ENCODE data around the gene SGO2. TPM values are rescaled to one million over a fixed set of nuclear protein-coding genes. Genes with fewer than 3 reads are reported as not detected.

SGO2 gene
- total and polyA plus RNA-seq, 9 of the 15 experiments (the other 6 are each of a cell fraction or from before 2014, with no cell fraction given): 14.5 to 25.9 (median 16.6) TPM

- no TSS peak for BruUV-seq (replicated peaks)
- no peak for DNase-seq (ENCODE audit: extremely low read depth in 1 of 4, low spot score in 3 of 4)
- CTCF ChIA-PET (ENCODE audit: low intra/inter-chr PET ratio): no interaction called here
These were observed 73.2 kb downstream of the SGO2 start for GRCh38 chr2:200599206-200599605.

More at GRCh38 chr2:200599206-200599605, 73.2 kb downstream of the SGO2 start:
- intact Hi-C loops (cut with micrococcal nuclease) (loop anchor here (10.0 kb wide), 1 partner anchor 614 kb away; no protein-coding TSS in a partner anchor), in situ Hi-C loops (cut with MboI) (no loop called here)
- no peak overlapping the region for H3K9ac ChIP-seq (ENCODE audit: insufficient read depth in 1 of 2, low read depth in 2 of 2, low read length in 2 of 2)
- no peak overlapping the region for H3K4me3 ChIP-seq
- FAIRE-seq: no peak
- H3K27me3 ChIP-seq (ENCODE audit: control insufficient read depth in 2 of 2, insufficient read depth in 2 of 2, low read length in 2 of 2): peaks cover 4% of the 10 kb centered on the region in 2 experiments; a peak in 1 of 5 replicates
- no peaks in the 10 kb centered on the region for H3K4me1 ChIP-seq (replicated peaks in 1 of 2; ENCODE audit: control insufficient read depth in 2 of 2, insufficient read depth in 2 of 2, low read length in 2 of 2)
- 0% methylated on average over 3 of the region's 3 CpGs for WGBS (ENCODE audit: insufficient coverage, low coverage, missing lambda C conversion rate)
- no peak; the same call in 2 of the 3 replicates for ATAC-seq
- no peaks in the 10 kb centered on the region for H3K9me3 ChIP-seq (replicated peaks; ENCODE audit: control insufficient read depth, insufficient read depth, low read depth, low read length)
- TF ChIP-seq TAF9B (IDR thresholded peaks at IDR 0.05; ENCODE audit: partially characterized antibody): no peak
- TF ChIP-seq ZNF583 (CRISPR knock-in tag; IDR thresholded peaks at IDR 0.05): no peak
- TF ChIP-seq BACH1 (tag; IDR thresholded peaks at IDR 0.05): no peak
- no peak for TF ChIP-seq PHTF2 (CRISPR knock-in tag; IDR thresholded peaks at IDR 0.05)
- TF ChIP-seq ZNF407 (IDR thresholded peaks at IDR 0.05; ENCODE audit: low read depth): no peak
- no peak for TF ChIP-seq ARNT (IDR thresholded peaks at IDR 0.05)
- TF ChIP-seq XRCC3 (IDR thresholded peaks at IDR 0.05): no peak
- no peak overlapping the region for H2AFZ ChIP-seq (ENCODE audit: low read depth, low read length)
- H3K36me3 ChIP-seq (ENCODE audit: control insufficient read depth, insufficient read depth, low read length): no peaks in the 10 kb centered on the region
- H3K79me2 ChIP-seq (ENCODE audit: control insufficient read depth, insufficient read depth, low read length): no peaks in the 10 kb centered on the region
- H4K20me1 ChIP-seq (replicated peaks; ENCODE audit: control insufficient read depth, insufficient read depth, low read length): no peaks in the 10 kb centered on the region
- no peak overlapping the region for H3K4me2 ChIP-seq (ENCODE audit: insufficient read depth, low read length)
- POLR2A ChIA-PET: no interaction called here
- no peak overlapping the region for H3K27ac ChIP-seq (ENCODE audit: extremely low read depth, low read depth, low read length)
- H3K9me1 ChIP-seq (ENCODE audit: control insufficient read depth, insufficient read depth, low read length): no peaks in the 10 kb centered on the region

Data from K562 (cell line).